ENCODE data around the gene MEGF6.

Gene MEGF6

DNA sequence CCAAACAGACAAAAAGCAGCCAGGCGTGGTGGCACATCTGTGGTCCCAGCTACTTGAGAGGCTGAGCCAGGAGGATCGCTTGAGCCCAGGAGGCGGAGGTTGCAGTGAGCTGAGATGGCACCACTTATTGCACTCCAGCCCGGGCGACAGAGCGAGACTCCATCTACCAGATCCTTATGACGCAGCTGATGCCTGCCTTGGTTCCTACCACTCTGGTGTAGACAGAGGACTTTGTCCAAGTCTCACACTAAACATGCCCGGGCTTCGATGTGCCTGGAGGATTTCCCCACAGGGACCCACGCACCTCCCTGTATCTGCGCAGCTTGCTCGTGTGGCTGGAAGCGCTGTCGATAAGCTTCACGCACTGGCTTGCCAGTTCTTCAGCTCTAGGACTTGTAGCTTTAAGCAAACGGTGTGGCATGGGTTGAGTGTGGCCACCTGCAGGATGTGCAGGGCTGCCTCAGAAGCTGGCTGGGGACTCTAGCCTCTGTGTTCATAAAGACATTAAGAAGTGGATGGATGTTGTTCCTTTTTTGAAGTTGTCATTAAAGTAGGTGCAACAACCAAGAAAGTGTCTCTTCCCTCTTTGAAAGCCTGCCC is 18.4 kb upstream of the MEGF6 start:
- CTCF ChIA-PET, result interaction anchor here (1.1 to 7.4 kb wide), 7 partner anchors 10 to 177 kb away, joined by 3 to 55 read pairs (median 3); partner anchors contain the start of gene WRAP73
- TF ChIP-seq, protein P1, sequence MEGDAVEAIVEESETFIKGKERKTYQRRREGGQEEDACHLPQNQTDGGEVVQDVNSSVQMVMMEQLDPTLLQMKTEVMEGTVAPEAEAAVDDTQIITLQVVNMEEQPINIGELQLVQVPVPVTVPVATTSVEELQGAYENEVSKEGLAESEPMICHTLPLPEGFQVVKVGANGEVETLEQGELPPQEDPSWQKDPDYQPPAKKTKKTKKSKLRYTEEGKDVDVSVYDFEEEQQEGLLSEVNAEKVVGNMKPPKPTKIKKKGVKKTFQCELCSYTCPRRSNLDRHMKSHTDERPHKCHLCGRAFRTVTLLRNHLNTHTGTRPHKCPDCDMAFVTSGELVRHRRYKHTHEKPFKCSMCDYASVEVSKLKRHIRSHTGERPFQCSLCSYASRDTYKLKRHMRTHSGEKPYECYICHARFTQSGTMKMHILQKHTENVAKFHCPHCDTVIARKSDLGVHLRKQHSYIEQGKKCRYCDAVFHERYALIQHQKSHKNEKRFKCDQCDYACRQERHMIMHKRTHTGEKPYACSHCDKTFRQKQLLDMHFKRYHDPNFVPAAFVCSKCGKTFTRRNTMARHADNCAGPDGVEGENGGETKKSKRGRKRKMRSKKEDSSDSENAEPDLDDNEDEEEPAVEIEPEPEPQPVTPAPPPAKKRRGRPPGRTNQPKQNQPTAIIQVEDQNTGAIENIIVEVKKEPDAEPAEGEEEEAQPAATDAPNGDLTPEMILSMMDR (IDR thresholded peaks at IDR 0.05; ENCODE audit: control extremely low read depth, extremely low read depth, low read depth, missing control alignments), result no peak
- no peak for DNase-seq (ENCODE audit: extremely low spot score)
- POLR2A ChIA-PET, result interaction anchor here (1.0 kb wide), 1 partner anchor 17 kb away, joined by 3 read pairs; no protein-coding TSS in a partner anchor

DNA sequence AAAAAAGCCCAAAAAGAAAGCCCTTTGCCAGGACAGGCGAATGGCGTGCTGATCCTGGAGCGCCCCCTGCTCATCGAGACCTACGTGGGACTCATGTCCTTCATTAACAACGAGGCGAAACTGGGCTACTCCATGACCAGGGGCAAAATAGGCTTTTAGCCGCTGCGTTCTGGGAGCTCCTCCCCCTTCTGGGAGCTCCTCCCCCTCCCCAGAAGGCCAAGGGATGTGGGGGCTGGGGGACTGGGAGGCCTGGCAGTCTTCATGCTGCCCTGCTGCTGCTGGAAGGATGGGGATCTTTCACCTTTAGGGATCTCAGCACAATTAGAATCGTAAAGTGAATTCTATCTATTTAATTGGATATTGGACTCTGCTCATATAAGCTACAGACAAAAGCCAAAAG is 17.1 kb upstream of the MEGF6 start:
- no peak for DNase-seq (ENCODE audit: extremely low spot score)
- POLR2A ChIA-PET, result no interaction called here
- CTCF ChIA-PET, result interaction anchor here (1.5 to 7.4 kb wide), 5 partner anchors 8 to 175 kb away, joined by 3 to 55 read pairs (median 4); no protein-coding TSS in a partner anchor
- TF ChIP-seq, protein P1 (IDR thresholded peaks at IDR 0.05; ENCODE audit: control extremely low read depth, extremely low read depth, low read depth, missing control alignments), result no peak

DNA sequence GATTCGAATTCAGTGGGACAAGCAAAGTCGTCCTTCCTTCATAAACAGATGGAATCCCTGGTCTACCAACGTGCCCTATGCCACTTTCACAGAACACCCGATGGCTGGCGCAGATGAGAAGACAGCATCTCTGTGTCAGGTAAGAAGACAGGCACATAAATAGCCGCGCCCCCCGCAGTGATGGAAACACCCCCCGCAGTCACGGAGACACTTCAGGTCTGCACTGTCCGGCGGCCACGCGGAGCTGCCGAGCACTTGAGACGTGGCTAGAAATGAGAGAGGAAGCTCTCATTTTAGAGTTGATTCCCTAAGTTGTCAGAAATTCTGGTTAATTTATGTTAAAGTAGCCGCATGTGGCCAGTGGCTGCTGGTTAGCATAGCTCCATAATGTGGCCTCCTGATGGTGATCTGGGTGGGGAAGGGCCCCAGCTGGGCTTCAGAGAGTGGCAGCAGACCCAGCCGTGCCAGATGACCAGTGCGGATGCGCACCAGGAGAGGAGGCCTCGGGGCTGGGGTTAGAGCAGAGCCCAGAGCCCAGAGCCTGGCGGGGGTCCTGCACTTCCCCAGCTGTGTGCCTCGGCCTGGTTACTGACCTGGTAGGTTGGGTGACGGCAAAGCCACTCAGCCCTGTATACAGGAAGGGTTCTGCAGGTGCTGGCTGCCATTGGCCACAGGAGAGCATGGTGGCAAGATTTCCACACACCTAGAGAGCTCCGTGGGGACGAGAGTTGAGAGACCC is 16.4 kb upstream of the MEGF6 start:
- POLR2A ChIA-PET, result no interaction called here
- no peak for DNase-seq (ENCODE audit: extremely low spot score)

DNA sequence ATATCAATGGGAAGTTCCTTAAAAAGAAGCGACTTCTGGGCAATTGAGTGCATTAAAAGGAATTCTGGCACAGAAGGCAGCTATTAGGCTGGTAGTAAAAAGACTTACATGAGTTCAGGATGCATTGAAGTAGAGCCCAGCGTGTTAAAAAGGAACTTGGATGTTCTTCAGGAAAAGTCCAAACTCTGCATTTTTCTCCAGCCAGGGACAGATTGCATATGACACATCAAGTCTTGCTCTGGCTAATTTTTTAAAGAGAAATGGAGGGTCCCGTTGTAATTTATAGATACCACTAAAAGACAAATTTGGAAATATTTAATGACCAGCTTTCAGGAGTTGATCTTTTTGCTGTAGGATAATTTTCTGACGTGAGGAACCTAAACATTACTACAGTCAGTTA is 14.7 kb upstream of the MEGF6 start:
- CTCF ChIA-PET, result interaction anchor here (1.0 to 1.3 kb wide), 2 partner anchors 12 to 16 kb away, joined by 3 read pairs; no protein-coding TSS in a partner anchor
- POLR2A ChIA-PET, result no interaction called here
- no peak for DNase-seq (ENCODE audit: extremely low spot score)

More for the DNA sequence above, 16.4 kb upstream of the MEGF6 start:
- CTCF ChIA-PET, result interaction anchor here (0.7 to 7.4 kb wide), 6 partner anchors 8 to 175 kb away, joined by 3 to 55 read pairs (median 4); partner anchors contain the start of gene WRAP73
- TF ChIP-seq, protein P1 (IDR thresholded peaks at IDR 0.05; ENCODE audit: control extremely low read depth, extremely low read depth, low read depth, missing control alignments), result no peak

DNA sequence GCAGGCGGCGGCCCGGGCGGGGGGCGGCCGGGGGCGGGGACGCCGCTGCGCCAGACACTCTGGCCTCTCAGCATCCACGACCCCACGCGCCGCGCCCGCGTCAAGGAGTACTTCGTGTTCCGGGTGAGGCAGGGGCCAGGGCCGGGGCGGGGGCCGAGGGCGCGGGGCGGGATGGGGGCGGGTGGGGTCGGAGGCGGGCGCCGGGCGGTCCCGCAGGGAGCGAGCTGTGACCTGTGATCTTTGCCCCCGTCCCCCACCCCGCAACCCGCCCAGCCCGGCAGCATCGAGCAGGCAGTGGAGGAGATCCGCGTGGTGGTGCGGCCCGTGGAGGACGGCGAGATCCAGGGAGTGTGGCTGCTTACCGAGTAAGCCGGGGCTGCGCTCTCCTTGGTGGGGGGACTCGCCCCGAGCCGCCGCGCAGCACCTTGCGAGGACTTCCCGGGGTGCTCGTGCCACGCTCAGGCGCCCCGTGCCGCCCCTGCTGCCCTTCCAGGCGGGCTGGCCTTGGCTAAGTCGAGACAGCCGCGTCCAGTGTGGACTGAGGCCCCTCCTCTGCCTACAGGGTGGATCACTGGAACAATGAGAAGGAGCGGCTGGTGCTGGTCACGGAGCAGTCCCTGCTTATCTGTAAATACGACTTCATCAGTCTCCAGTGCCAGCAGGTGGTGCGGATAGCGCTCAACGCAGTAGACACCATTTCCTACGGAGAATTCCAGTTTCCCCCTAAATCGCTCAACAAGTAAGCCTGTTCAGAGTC is 14.0 kb upstream of the MEGF6 start:
- DNase-seq (ENCODE audit: extremely low spot score), result no peak
- CTCF ChIA-PET, result interaction anchor here (1.3 kb wide), 1 partner anchor 16 kb away, joined by 3 read pairs; no protein-coding TSS in a partner anchor
- POLR2A ChIA-PET, result interaction anchor here (0.6 kb wide), 1 partner anchor 105 kb away, joined by 3 read pairs; no protein-coding TSS in a partner anchor
- TF ChIP-seq, protein P1 (IDR thresholded peaks at IDR 0.05; ENCODE audit: control extremely low read depth, extremely low read depth, low read depth, missing control alignments), result no peak

More for the DNA sequence above, 14.7 kb upstream of the MEGF6 start:
- TF ChIP-seq, protein P1 (IDR thresholded peaks at IDR 0.05; ENCODE audit: control extremely low read depth, extremely low read depth, low read depth, missing control alignments), result no peak
